Left renal cortex interstitium (tissue), 4 donors: Measurements from ENCODE around the gene HSF2. TPM values are rescaled to one million over a fixed set of nuclear protein-coding genes. Genes with fewer than 3 reads are reported as not detected.
"Not testable (repeated sequence)": the region's sequence is repeated elsewhere in the genome, so short reads cannot be mapped to it uniquely, and the experiment has no call there.

Experiments used
- DNase-seq, 4 donors: peaks; one replicate each; pipeline ENCODE4 v3.0.0-alpha.2; 2013; ENCODE audit warnings: low read depth in 4 of 4, low spot score in 2 of 4, missing footprints in 1 of 4
- polyA plus RNA-seq, 4 donors: library from polyadenylated mRNA; unstranded; fragments of 120-200 nt; gene quantifications; one replicate each; pipeline ENCODE4 v1.2.1, GENCODE V29; 2013; ENCODE audit not compliant: insufficient read length in 4 of 4

Gene HSF2
- polyA plus RNA-seq, 4 donors, result 30.1 to 36.4 (median 31.8) TPM

DNA sequence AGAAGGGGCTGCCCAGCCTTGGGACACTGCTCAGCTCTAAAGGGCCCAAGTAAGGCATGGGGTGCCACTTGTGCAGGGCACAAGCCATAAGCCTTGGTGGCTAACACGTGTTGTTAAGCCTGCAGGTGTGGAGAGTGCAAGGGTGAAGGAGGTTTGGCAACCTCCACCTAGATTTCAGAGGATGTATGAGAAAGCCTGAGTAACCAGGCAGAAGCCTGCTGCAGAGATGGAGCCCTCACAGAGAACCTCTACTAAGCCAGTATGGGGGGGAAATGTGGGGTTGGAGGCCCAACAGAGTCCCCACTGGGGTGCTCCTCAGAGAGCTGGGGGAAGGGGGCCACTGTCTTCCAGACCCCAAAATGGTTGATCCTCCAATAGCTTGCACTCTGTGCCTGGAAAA is 39.5 kb downstream of the HSF2 start:
- no peak for DNase-seq

GRCh38 chr6:122445274-122445673 is 45.8 kb downstream of the HSF2 start:
- DNase-seq, result no peak

DNA sequence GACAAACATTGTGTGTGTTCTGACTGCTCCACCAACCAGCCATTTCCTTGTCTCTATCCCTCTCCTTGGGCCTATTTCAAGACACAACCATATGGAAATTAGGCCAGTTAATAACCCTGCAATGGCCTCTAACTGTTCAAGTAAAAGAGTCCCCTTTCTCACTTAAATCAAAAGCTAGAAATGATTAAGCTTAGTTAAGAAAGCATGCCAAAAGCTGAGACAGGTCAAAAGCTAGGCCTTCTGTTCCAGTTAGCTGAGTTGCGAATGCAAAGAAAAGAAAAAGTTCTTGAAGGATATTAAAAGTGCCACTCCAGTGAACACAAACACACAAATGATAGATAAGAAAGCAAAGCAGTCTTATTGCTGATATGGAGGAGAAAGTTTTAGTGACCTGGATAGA is 49.6 kb downstream of the HSF2 start:
- peak in 1 of 4 donors; percentile 12 for DNase-seq

DNA sequence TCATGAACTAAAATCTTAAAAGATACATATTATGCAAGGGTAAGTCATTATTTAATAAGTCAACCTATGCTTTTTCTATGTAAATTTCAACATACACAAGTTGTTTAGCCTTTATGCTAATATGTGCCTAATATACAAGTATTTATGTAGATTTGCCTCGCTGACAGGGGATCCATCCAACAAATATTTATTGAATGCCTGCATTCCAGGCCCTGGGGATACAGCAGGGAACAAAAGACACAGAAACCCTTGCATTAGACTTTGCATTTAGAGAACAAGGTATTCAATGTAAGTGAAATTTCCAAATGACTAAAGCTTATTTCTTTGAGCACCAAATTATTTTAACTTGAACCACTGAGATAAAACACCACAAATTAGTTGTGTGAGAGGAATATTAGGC is 53.1 kb downstream of the HSF2 start:
- DNase-seq, result no peak

DNA sequence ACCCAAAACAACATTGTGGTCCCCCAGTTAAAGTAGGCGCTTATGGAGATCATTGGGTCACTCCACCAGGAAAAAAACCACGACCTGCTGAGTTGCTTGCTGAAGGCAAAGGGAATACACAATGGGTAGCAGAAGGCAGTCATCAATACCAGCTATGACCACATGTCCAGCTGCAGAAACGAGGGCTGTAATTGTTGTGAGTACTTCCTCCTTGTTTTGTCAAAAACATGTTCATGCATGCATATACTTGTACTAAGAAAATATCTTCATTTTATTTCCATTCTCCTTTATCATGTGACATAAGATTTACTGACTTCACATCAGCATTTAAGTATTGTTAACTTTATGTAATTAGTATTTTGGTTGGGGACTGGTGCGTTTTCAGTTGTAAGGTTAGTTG is 55.2 kb downstream of the HSF2 start:
- DNase-seq, result no peak

DNA sequence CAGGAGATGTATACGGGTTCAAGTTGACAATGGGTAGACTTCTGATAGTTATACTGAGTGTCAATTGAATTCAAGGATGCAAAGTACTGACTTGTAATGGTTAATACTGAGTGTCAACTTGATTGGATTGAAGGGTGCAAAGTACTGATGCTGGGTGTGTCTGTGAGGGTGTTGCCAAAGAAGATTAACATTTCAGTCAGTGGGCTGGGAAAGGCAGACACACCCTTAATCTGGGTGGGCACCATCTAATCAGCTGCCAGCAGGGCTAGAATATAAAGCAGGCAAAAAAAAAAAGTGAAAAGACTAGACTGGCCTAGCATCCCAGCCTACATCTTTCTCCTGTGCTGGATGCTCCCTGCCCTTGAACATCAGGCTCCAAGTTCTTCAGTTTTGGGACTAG is 55.7 kb downstream of the HSF2 start:
- not testable (repeated sequence) for DNase-seq

DNA sequence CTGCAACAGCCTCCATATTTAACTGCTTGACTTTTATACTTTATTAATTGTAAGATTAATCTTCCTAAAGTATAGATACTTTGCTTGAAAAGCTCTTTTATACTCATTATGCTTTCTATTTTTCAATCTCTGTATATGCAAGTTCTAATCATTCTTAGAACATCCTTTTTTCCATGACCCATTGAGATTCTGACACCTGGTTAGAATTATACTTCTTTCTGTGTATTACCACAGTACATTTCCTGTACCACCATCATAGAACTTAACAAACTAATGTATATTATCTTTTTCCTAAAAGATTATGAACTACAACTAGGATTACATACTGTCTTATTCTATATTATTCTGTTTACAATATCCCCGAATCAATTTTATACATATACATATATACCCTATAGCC is 58.6 kb downstream of the HSF2 start:
- no peak for DNase-seq

GRCh38 chr6:122459240-122459639 is 59.8 kb downstream of the HSF2 start:
- DNase-seq, result no peak

- not testable (repeated sequence) for DNase-seq
Observed at GRCh38 chr6:122459865-122460416, 60.5 kb downstream of the HSF2 start.

- DNase-seq, result no peak
Observed at GRCh38 chr6:122461885-122462284, 62.4 kb downstream of the HSF2 start.

DNA sequence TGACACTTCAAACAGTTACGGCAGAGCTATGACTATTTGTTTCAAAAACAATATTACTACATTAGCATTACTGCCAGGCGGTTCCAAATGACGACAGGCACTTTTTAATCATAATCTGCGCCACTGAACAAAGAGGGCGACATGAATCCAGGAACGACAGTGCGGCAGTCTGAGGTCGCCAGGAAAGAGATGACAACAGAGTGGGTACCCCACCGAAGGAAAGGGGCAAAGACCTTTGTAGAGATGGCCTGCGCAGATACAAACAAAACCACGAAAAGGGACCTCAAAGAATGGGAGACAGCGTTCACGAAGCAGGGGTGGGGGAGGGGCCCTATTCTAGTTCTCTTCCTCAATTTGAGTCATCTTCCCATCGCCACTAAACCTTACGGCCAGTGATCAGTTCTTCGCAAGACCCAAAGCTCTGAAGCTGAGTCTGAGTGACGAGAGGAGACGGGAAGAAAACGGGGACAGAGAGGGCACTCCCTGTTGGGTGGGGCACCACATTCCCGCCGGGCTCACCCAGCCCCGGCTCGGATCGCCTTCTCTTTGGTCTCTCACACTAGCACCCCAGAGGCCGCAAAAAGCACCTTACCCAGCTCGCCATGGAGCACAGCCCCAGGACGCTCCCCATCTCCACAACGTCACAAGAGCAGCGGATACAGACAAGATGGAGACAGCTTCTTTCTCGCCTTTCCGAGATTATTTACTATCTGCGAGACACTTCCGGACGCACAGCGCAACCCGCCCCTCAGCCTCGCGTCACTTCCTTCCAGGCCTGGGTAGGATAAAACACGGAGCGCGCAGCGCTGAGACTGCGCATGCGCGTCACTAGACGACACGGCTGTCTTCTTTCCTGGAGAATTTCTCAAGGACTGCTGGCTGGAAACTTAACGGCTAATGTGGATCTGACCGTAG is 71.9 kb downstream of the HSF2 start, which contains the start of gene SERINC1:
SERINC1 (minus strand) TSS at position 701 of the 915 bp plus-strand sequence; CDS start at position 631, 70 bp downstream.
- peak; percentile 84 to 94 (median 92) for DNase-seq

DNA sequence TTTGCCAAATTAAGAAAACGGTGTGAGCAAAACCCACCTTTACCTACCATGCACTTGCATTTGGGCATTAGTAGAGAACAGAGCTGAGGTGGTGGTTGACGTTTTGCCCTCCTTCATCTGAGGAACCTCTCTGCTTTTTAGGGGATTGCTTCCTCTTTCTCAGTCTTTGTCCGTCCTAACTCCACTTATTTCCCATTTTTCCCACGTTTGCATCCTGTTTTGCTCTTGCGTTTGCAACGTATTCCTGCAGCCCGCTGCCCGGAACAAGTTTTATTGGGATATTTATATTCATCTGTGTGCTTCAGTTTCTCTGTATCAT is 72.5 kb downstream of the HSF2 start:
- no peak for DNase-seq

- no peak for DNase-seq
Observed at GRCh38 chr6:122476131-122476530, 76.7 kb downstream of the HSF2 start.

DNA sequence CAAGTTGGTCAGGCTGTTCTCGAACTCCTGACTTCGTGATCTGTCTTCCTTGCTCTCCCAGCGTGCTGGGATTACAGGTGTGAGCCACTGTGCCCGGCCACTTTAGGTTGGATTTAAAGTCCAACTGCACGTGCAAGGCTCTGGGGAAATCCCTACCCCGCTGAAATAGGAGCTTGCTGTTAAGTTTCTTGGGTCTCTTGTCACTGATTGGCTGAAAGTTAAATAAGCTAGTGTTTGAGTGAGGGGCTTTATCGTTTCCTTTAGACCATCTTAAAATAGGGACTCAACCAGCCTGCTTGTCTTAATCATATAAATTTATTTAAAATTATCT is 83.3 kb downstream of the HSF2 start:
- no peak for DNase-seq

Other genes with a start within 250 kb of the HSF2 start
- gene SERINC1, start 72.2 kb downstream of the HSF2 start, polyA plus RNA-seq, result 100 to 1,000 TPM; 162 to 259 (median 228) TPM
- gene PKIB, start 210.8 kb downstream of the HSF2 start, polyA plus RNA-seq, result 1 to 10 TPM; 1.1 to 2.2 (median 1.8) TPM